IMR-90 (cell line): ENCODE results near the gene SH3BP4. TPM values are rescaled to one million over a fixed set of nuclear protein-coding genes. Genes with fewer than 3 reads are reported as not detected.

Source experiments
- ATAC-seq: fragments of 200-7000 bp; cut with Tn5 transposase; 2 replicates; pipeline ENCODE4 v1.9.1; 2020; ENCODE audit warnings: low read depth, mild to moderate bottlenecking, moderate library complexity
- BruUV-seq: library from RNA; stranded (reverse); fragments of 400-500 nt; replicated peaks from 2 replicates; lab custom pipeline; 2021; lab: Mats Ljungman, UMichigan
- CTCF ChIA-PET: fragments of 300-600 bp; formaldehyde crosslinking; extraction: SDS; loops from one replicate; lab custom pipeline; 2021; ENCODE audit warnings: antibody characterized with exemption; lab: Yijun Ruan, JAX
- POLR2A ChIA-PET: fragments of 300-600 bp; sonication (Branson Sonifier 250); formaldehyde crosslinking; loops from one replicate; lab custom pipeline; 2022; ENCODE audit warnings: antibody characterized with exemption; ENCODE audit not compliant: unreplicated experiment; lab: Charles Lee
- DNase-seq: peaks from one replicate; pipeline ENCODE4 v3.0.0; 2013
- H2AFZ ChIP-seq: replicated peaks from 2 replicates; pipeline ENCODE3; 2013; ENCODE audit warnings: low read length, mild to moderate bottlenecking; ENCODE audit not compliant: poor library complexity
- H2AK5ac ChIP-seq: 2 replicates; pipeline ENCODE4 v1.6.1; 2013; ENCODE audit warnings: low read depth, low read length, inconsistent platforms
- H2AK9ac ChIP-seq: replicated peaks from 2 replicates; pipeline ENCODE3; 2013; ENCODE audit warnings: mild to moderate bottlenecking, low read depth, low read length, moderate library complexity; ENCODE audit not compliant: poor library complexity
- H2BK120ac ChIP-seq: 2 replicates; pipeline ENCODE4 v1.6.1; 2013; ENCODE audit warnings: low read depth, low read length, inconsistent platforms
- H2BK15ac ChIP-seq: 3 replicates; pipeline ENCODE4 v1.6.1; 2013; ENCODE audit warnings: low read depth, low read length, inconsistent platforms
- H2BK20ac ChIP-seq: 2 replicates; pipeline ENCODE4 v1.6.1; 2013; ENCODE audit warnings: low read depth, mild to moderate bottlenecking, inconsistent platforms, low read length, moderate library complexity
- H2BK5ac ChIP-seq: 2 replicates; pipeline ENCODE4 v1.6.1; 2013; ENCODE audit warnings: mild to moderate bottlenecking, low read depth, low read length, inconsistent platforms; ENCODE audit not compliant: poor library complexity, severe bottlenecking
- H3K14ac ChIP-seq: replicated peaks from 2 replicates; pipeline ENCODE4 v1.6.1; 2013; ENCODE audit warnings: low read depth, low read length, inconsistent platforms
- H3K18ac ChIP-seq: 2 replicates; pipeline ENCODE4 v1.6.1; 2013; ENCODE audit warnings: low read depth, low read length, control low read depth
- H3K23ac ChIP-seq: 2 replicates; pipeline ENCODE4 v1.6.1; 2013; ENCODE audit warnings: low read depth, low read length, inconsistent platforms
- H3K27ac ChIP-seq: 2 replicates; pipeline ENCODE4 v1.5.1; 2013; ENCODE audit warnings: mild to moderate bottlenecking, control low read depth, low read length; ENCODE audit not compliant: insufficient read depth
- H3K27me3 ChIP-seq: 2 replicates; pipeline ENCODE4 v1.6.1; 2013; ENCODE audit warnings: low read length; ENCODE audit not compliant: control insufficient read depth, insufficient read depth
- H3K36me3 ChIP-seq: 2 replicates; pipeline ENCODE4 v1.6.1; 2013; ENCODE audit warnings: low read length, mixed read lengths; ENCODE audit not compliant: control insufficient read depth, insufficient read depth
- H3K4ac ChIP-seq: 2 replicates; pipeline ENCODE4 v1.6.1; 2013; ENCODE audit warnings: low read depth, low read length, inconsistent platforms
- H3K4me1 ChIP-seq: 2 replicates; pipeline ENCODE4 v1.6.1; 2013; ENCODE audit warnings: low read length, mixed read lengths; ENCODE audit not compliant: control insufficient read depth, insufficient read depth
- H3K4me2 ChIP-seq: 2 replicates; pipeline ENCODE4 v1.6.1; 2013; ENCODE audit warnings: low read depth, mild to moderate bottlenecking, control low read depth, low read length, moderate library complexity
- H3K4me3 ChIP-seq: 2 replicates; pipeline ENCODE4 v1.5.1; 2013; ENCODE audit warnings: low read depth, mild to moderate bottlenecking, control low read depth, low read length, moderate library complexity; ENCODE audit not compliant: insufficient read depth
- H3K56ac ChIP-seq: 2 replicates; pipeline ENCODE4 v1.6.1; 2013; ENCODE audit warnings: low read length, inconsistent platforms; ENCODE audit not compliant: insufficient read depth; ENCODE audit errors: extremely low read depth
- H3K79me1 ChIP-seq, 2 experiments: 2 replicates each; pipeline ENCODE4 v1.6.1; 2013; ENCODE audit warnings: low read length in 2 of 2, inconsistent platforms in 1 of 2, low read depth in 1 of 2
- H3K9ac ChIP-seq: 2 replicates; pipeline ENCODE4 v1.6.1; 2013; ENCODE audit warnings: low read depth, low read length, control low read depth
- H3K9me1 ChIP-seq: 2 replicates; pipeline ENCODE4 v1.6.1; 2013; ENCODE audit warnings: low read length, inconsistent platforms; ENCODE audit not compliant: insufficient read depth
- H3K9me3 ChIP-seq: 2 replicates; pipeline ENCODE4 v1.6.1; 2013; ENCODE audit warnings: low read length; ENCODE audit not compliant: control insufficient read depth, insufficient read depth
- H4K20me1 ChIP-seq: 2 replicates; pipeline ENCODE4 v1.6.1; 2013; ENCODE audit warnings: low read length, inconsistent platforms; ENCODE audit not compliant: insufficient read depth
- H4K5ac ChIP-seq: 2 replicates; pipeline ENCODE4 v1.6.1; 2013; ENCODE audit warnings: mild to moderate bottlenecking, low read depth, low read length, control low read depth
- H4K8ac ChIP-seq, 2 experiments: 2 replicates each; pipeline ENCODE4 v1.6.1; 2013; ENCODE audit warnings: low read depth in 2 of 2, low read length in 2 of 2, control low read depth in 1 of 2, inconsistent platforms in 1 of 2
- H4K91ac ChIP-seq: 2 replicates; pipeline ENCODE4 v1.6.1; 2013; ENCODE audit warnings: low read depth, low read length, inconsistent platforms; ENCODE audit not compliant: insufficient read depth
- BHLHE40 ChIP-seq: fragments of 150-350 bp; IDR thresholded peaks from 2 replicates; pipeline ENCODE4 v1.6.1; 2016; ENCODE audit warnings: mild to moderate bottlenecking, low read depth, low read length
- CHD1 ChIP-seq: IDR thresholded peaks from 2 replicates; pipeline ENCODE4 v1.6.1; 2012; ENCODE audit warnings: low read depth, low read length, improper control_type of control experiment
- ELK1 ChIP-seq: fragments of 150-350 bp; IDR thresholded peaks from 2 replicates; pipeline ENCODE4 v1.6.1; 2016; ENCODE audit warnings: low read depth, mild to moderate bottlenecking, low read length, moderate library complexity, borderline replicate concordance
- MAFK ChIP-seq: IDR thresholded peaks from 2 replicates; pipeline ENCODE4 v1.6.1; 2012; ENCODE audit warnings: low read depth, low read length, improper control_type of control experiment
- NFE2L2 ChIP-seq: fragments of 150-350 bp; IDR thresholded peaks from 2 replicates; pipeline ENCODE4 v1.6.1; 2016; ENCODE audit warnings: low read depth, mild to moderate bottlenecking, low read length
- POLR2A ChIP-seq: IDR thresholded peaks from 2 replicates; pipeline ENCODE4 v1.6.1; 2012; ENCODE audit warnings: mild to moderate bottlenecking, low read depth, low read length
- RAD21 ChIP-seq: IDR thresholded peaks from 2 replicates; pipeline ENCODE4 v1.6.1; 2012; ENCODE audit warnings: low read length, improper control_type of control experiment
- RFX5 ChIP-seq: IDR thresholded peaks from 2 replicates; pipeline ENCODE4 v1.8.0; 2012; ENCODE audit warnings: low read depth, mild to moderate bottlenecking, low read length, moderate library complexity
- USF2 ChIP-seq: fragments of 150-350 bp; IDR thresholded peaks from 2 replicates; pipeline ENCODE4 v1.6.1; 2017; ENCODE audit warnings: mild to moderate bottlenecking, antibody characterized with exemption, low read length, low read depth
- WGBS, 2 experiments: methylation state at CpG; one replicate each; pipeline versions ENCODE4 v1.1.5 to v1.1.7; 2013; ENCODE audit warnings: missing lambda C conversion rate in 2 of 2; ENCODE audit not compliant: insufficient read length in 1 of 2; ENCODE audit errors: extremely low coverage in 2 of 2; 5-methylcytosine and 5-hydroxymethylcytosine counted together
- dilution Hi-C: fragments of 300-500 bp; cut with HindIII; formaldehyde crosslinking; loops from one replicate; pipeline ENCODE4 v1.14.3; 2018; ENCODE audit warnings: low sequenced_read_pairs; ENCODE audit not compliant: unreplicated experiment
- in situ Hi-C: fragments of 300-500 bp; cut with MboI; formaldehyde crosslinking; loops from 3 replicates; pipeline ENCODE4 v1.14.3; 2019; ENCODE audit warnings: low sequenced_read_pairs, inconsistent platforms, mixed read lengths
- intact Hi-C: fragments of 100-400 bp; cut with micrococcal nuclease; formaldehyde crosslinking; loops from 2 replicates; pipeline ENCODE4 v1.10.0; 2022
- polyA plus RNA-seq, 3 experiments: library from polyadenylated mRNA; depleted of rRNA; stranded (reverse); fragments of >200 nt; gene quantifications; 2 replicates each; pipeline ENCODE4 v1.2.3, GENCODE V29; 2012; ENCODE audit warnings: low replicate concordance in 1 of 3
- total RNA-seq: library from RNA; depleted of rRNA; stranded (reverse); fragments of >200 nt; gene quantifications from 2 replicates; pipeline ENCODE4 v1.2.3, GENCODE V29; 2012
- TF ChIP-seq, protein P1 (sequence below): conservative IDR thresholded peaks from 2 replicates; pipeline ENCODE4 v1.5.1; 2012; ENCODE audit warnings: mild to moderate bottlenecking, low read depth, low read length, improper control_type of control experiment

The SH3BP4 gene
- total and polyA plus RNA-seq, 2 of the 4 experiments (the other 2 are of a cell fraction) = 104 to 122 TPM

- H4K20me1 ChIP-seq = peaks cover 81% of the 10 kb centered on the region
- no peak overlapping the region for H2BK15ac ChIP-seq
- no peak overlapping the region for H3K56ac ChIP-seq
- H4K91ac ChIP-seq = peak overlapping the region; percentile 13; the same call in 1 of the 2 replicates
- peak overlapping the region; percentile 39; the same call in 1 of the 2 replicates for H4K5ac ChIP-seq
- H3K23ac ChIP-seq = peak overlapping the region; percentile 65; the same call in 1 of the 2 replicates
- H3K9ac ChIP-seq = no peak overlapping the region
- peaks cover 36% of the 10 kb centered on the region for H3K9me1 ChIP-seq
- H3K4ac ChIP-seq = peak overlapping the region; percentile 16; the same call in 1 of the 2 replicates
- CTCF ChIA-PET = no interaction called here
- no peak overlapping the region for H2BK120ac ChIP-seq
- WGBS, 2 experiments = 95% methylated on average over 5 of the region's 6 CpGs; no CpG with 5 or more reads in 1 of the 2 experiments
- H3K4me2 ChIP-seq = no peak overlapping the region
- intact Hi-C loops (no loop called here), in situ Hi-C loops (no loop called here), dilution Hi-C loops (no loop called here)
- no peak overlapping the region for H2AK9ac ChIP-seq
- no peak overlapping the region for H3K27ac ChIP-seq
- TF ChIP-seq RFX5 = no peak
- TF ChIP-seq RAD21 = no peak
- TF ChIP-seq NFE2L2 = no peak
- no peak for TF ChIP-seq ELK1
- TF ChIP-seq MAFK = no peak
- no peak for TF ChIP-seq CHD1
- TF ChIP-seq USF2 = no peak
- no peak for TF ChIP-seq BHLHE40
- TF ChIP-seq, protein P1, sequence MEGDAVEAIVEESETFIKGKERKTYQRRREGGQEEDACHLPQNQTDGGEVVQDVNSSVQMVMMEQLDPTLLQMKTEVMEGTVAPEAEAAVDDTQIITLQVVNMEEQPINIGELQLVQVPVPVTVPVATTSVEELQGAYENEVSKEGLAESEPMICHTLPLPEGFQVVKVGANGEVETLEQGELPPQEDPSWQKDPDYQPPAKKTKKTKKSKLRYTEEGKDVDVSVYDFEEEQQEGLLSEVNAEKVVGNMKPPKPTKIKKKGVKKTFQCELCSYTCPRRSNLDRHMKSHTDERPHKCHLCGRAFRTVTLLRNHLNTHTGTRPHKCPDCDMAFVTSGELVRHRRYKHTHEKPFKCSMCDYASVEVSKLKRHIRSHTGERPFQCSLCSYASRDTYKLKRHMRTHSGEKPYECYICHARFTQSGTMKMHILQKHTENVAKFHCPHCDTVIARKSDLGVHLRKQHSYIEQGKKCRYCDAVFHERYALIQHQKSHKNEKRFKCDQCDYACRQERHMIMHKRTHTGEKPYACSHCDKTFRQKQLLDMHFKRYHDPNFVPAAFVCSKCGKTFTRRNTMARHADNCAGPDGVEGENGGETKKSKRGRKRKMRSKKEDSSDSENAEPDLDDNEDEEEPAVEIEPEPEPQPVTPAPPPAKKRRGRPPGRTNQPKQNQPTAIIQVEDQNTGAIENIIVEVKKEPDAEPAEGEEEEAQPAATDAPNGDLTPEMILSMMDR = no peak
- TF ChIP-seq POLR2A = no peak
- peaks cover 24 to 75% of the 10 kb centered on the region in 2 experiments for H3K79me1 ChIP-seq
- no peak for ATAC-seq
- H3K4me1 ChIP-seq = peaks cover 24% of the 10 kb centered on the region
- H3K14ac ChIP-seq = 0 out of 2 replicates have a peak overlapping the region, but pooled peaks have one; percentile 32
- H2AK5ac ChIP-seq = peak overlapping the region; percentile 57; the same call in 1 of the 2 replicates
- no peak overlapping the region for H2AFZ ChIP-seq
- H3K27me3 ChIP-seq = no peaks in the 10 kb centered on the region
- POLR2A ChIA-PET = no interaction called here
- H3K9me3 ChIP-seq = peaks cover 4% of the 10 kb centered on the region; the same call in 1 of the 2 replicates
- peak overlapping the region in 1 of 2 experiments; percentile 22; a peak in 1 of 4 replicates for H4K8ac ChIP-seq
- no peak for DNase-seq
- H2BK20ac ChIP-seq = no peak overlapping the region
- no peak overlapping the region for H3K4me3 ChIP-seq
- no TSS peak for BruUV-seq
- H2BK5ac ChIP-seq = peak overlapping the region; percentile 43
- peaks cover 20% of the 10 kb centered on the region for H3K36me3 ChIP-seq
- H3K18ac ChIP-seq = no peak overlapping the region
Measured at GRCh38 chr2:235018838-235019237, 67.0 kb downstream of the SH3BP4 start.
